B cell (primary cell): ENCODE measurements around the gene PGS1.

Experiments used
- EZH2 ChIP-seq: IDR thresholded peaks from 2 replicates; pipeline ENCODE4 v1.6.1; 2012; ENCODE audit warnings: borderline replicate concordance, low read depth, mild to moderate bottlenecking, moderate library complexity, low read length; ENCODE audit not compliant: insufficient read depth, poor library complexity, severe bottlenecking
- TF ChIP-seq, protein P1 (sequence below): fragments of 200-600 bp; IDR thresholded peaks from one replicate; pipeline ENCODE4 v1.8.0; 2022; ENCODE audit warnings: antibody characterized with exemption, mild to moderate bottlenecking

DNA sequence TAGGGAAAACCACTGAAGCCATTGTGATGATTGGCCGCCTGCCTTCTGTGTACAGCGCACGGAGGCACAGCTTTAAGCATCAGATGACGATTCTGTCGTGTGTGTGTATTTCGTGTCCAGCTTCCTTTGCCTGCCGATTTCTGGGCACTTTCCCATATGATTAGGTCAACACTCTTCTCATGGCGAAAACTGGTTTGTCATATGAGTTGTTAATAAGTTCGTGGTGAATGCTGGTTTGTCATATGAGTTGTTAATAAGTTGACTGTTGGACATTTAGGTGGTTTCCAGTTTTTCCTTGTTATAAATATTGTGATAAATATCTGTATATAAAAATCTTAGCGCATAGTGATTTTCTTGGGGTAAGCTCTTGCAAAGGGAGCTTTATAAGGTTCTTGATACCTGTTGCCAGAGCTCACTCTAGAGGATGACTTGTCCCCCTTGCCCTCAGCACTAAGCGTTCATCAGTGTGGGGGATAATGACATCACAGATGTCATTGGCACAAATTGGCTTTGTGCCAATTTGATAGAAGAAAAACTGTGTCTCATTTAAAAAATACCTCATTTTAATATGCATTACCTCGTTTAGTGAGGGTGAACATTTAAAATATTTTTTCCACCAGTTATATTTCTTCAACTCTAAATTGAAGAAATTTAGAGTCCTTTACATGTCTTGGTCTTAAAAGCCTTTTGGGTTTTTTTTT is 40.0 kb downstream of the PGS1 start:
- TF ChIP-seq, protein P1, sequence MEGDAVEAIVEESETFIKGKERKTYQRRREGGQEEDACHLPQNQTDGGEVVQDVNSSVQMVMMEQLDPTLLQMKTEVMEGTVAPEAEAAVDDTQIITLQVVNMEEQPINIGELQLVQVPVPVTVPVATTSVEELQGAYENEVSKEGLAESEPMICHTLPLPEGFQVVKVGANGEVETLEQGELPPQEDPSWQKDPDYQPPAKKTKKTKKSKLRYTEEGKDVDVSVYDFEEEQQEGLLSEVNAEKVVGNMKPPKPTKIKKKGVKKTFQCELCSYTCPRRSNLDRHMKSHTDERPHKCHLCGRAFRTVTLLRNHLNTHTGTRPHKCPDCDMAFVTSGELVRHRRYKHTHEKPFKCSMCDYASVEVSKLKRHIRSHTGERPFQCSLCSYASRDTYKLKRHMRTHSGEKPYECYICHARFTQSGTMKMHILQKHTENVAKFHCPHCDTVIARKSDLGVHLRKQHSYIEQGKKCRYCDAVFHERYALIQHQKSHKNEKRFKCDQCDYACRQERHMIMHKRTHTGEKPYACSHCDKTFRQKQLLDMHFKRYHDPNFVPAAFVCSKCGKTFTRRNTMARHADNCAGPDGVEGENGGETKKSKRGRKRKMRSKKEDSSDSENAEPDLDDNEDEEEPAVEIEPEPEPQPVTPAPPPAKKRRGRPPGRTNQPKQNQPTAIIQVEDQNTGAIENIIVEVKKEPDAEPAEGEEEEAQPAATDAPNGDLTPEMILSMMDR: no peak
- no peak for TF ChIP-seq EZH2
